SU-DHL-6 (cell line): Measurements from ENCODE around the gene STAMBPL1.

Source experiments
- H2AFZ ChIP-seq: fragments of 200-600 bp; sonication (generic); 2 replicates; pipeline ENCODE4 v1.6.1; 2014; ENCODE audit warnings: low read depth, mild to moderate bottlenecking, moderate library complexity, mixed read lengths, antibody characterized with exemption, low read length; ENCODE audit not compliant: severe bottlenecking
- H3F3A ChIP-seq: fragments of 200-600 bp; shearing (Covaris generic); 2 replicates; pipeline ENCODE4 v1.6.0; 2016; ENCODE audit warnings: antibody characterized with exemption, mild to moderate bottlenecking; ENCODE audit not compliant: insufficient read depth
- H3K27ac ChIP-seq: fragments of 200-600 bp; sonication (generic); 2 replicates; pipeline ENCODE4 v1.5.1; 2016; ENCODE audit warnings: low read depth, mild to moderate bottlenecking, low read length, moderate library complexity, mixed read lengths
- H3K27me3 ChIP-seq: fragments of 200-600 bp; sonication (generic), shearing (Covaris generic); 2 replicates; pipeline ENCODE4 v1.6.0; 2014; ENCODE audit warnings: mild to moderate bottlenecking, low read length
- H3K36me3 ChIP-seq: fragments of 200-600 bp; sonication (generic); 2 replicates; pipeline ENCODE4 v1.6.1; 2014; ENCODE audit warnings: mild to moderate bottlenecking, low read length, mixed read lengths
- H3K4me2 ChIP-seq: fragments of 300-600, 200-600 bp; shearing (Covaris generic), sonication (generic); 2 replicates; pipeline ENCODE4 v1.6.0; 2014; ENCODE audit warnings: low read length, low read depth, mild to moderate bottlenecking; ENCODE audit not compliant: poor library complexity, severe bottlenecking
- H3K4me3 ChIP-seq: fragments of 200-600 bp; sonication (generic); 2 replicates; pipeline ENCODE4 v1.5.1; 2014; ENCODE audit warnings: antibody characterized with exemption, low read length, mild to moderate bottlenecking, mixed read lengths; ENCODE audit not compliant: insufficient read depth, poor library complexity, severe bottlenecking
- H3K79me2 ChIP-seq: fragments of 200-600 bp; sonication (generic); 2 replicates; pipeline ENCODE4 v1.6.1; 2014; ENCODE audit warnings: mild to moderate bottlenecking, low read length, moderate library complexity; ENCODE audit not compliant: insufficient read depth
- H3K9ac ChIP-seq: fragments of 200-600 bp; sonication (generic); 2 replicates; pipeline ENCODE4 v1.7.0; 2014; ENCODE audit warnings: mild to moderate bottlenecking, low read length
- H3K9me2 ChIP-seq: fragments of 200-600 bp; sonication (generic); replicated peaks from 2 replicates; pipeline ENCODE4 v1.6.1; 2014; ENCODE audit warnings: low read length; ENCODE audit not compliant: insufficient read depth
- H3K9me3 ChIP-seq: fragments of 200-600 bp; sonication (generic); 2 replicates; pipeline ENCODE4 v1.6.1; 2014; ENCODE audit warnings: low read length, mixed read lengths; ENCODE audit not compliant: insufficient read depth
- H4K20me1 ChIP-seq: fragments of 200-600 bp; sonication (generic); 2 replicates; pipeline ENCODE4 v1.6.1; 2014; ENCODE audit warnings: low read depth, mild to moderate bottlenecking, antibody characterized with exemption, low read length, moderate library complexity, mixed read lengths
- EZH2phosphoT487 ChIP-seq: fragments of 200-600 bp; sonication (generic), shearing (Covaris generic); conservative IDR thresholded peaks from 2 replicates; pipeline ENCODE4 v1.6.1; 2018; ENCODE audit warnings: mild to moderate bottlenecking, antibody characterized with exemption, low read length, moderate library complexity, mixed read lengths
- TF ChIP-seq, protein P1 (sequence below): fragments of 200-600 bp; sonication (generic); IDR thresholded peaks from one replicate; pipeline ENCODE4 v1.5.1; 2017; ENCODE audit warnings: antibody characterized with exemption, mild to moderate bottlenecking, low read length, moderate library complexity; ENCODE audit not compliant: insufficient read depth, poor library complexity, severe bottlenecking

The STAMBPL1 gene

DNA sequence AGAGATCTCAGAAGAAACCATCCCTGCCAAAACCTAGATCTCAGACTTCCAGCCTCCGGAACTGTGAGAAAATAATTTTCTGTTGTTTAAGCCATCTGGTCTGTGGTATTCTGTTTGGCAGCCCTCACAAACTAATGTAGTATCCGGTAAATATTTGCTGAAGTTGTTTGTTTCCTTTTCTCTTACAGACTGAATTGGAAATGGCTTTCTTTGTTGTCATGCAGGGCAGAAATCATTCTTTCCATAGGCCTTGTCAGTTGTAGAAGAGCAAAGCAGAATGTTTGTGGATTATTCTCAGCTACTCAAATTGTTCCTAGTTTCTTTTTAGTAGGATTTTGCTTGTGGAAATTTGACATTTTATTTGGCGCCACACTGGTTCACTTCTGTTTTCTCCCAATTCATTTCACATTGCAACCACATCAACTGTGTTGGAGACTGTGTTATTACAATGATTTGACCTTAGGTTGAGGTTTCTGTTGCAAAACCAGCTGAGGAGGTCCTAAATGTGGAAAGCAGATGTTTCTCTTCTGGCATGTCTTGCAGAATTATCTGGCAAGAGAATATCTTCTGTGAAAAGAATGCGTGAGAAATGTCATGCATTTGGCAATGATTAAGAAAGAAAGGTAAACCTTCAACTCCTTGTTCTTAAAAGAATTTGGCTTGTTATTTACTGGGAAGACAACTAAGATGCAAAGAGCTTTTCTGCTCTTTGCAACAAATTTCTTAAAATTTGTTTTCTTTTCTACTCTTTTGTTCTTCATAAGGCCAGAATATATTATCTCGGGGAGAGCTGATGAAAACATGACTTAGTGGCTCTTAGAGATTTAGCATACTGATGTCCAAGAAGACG, 46.7 kb downstream of the STAMBPL1 start:
- H3K9me3 ChIP-seq = no peaks in the 10 kb centered on the region
- no peak overlapping the region for H3K4me2 ChIP-seq
- no peaks in the 10 kb centered on the region for H3K27me3 ChIP-seq
- H3K9ac ChIP-seq = no peak overlapping the region
- H3K36me3 ChIP-seq = no peaks in the 10 kb centered on the region
- no peaks in the 10 kb centered on the region for H4K20me1 ChIP-seq
- TF ChIP-seq, protein P1, sequence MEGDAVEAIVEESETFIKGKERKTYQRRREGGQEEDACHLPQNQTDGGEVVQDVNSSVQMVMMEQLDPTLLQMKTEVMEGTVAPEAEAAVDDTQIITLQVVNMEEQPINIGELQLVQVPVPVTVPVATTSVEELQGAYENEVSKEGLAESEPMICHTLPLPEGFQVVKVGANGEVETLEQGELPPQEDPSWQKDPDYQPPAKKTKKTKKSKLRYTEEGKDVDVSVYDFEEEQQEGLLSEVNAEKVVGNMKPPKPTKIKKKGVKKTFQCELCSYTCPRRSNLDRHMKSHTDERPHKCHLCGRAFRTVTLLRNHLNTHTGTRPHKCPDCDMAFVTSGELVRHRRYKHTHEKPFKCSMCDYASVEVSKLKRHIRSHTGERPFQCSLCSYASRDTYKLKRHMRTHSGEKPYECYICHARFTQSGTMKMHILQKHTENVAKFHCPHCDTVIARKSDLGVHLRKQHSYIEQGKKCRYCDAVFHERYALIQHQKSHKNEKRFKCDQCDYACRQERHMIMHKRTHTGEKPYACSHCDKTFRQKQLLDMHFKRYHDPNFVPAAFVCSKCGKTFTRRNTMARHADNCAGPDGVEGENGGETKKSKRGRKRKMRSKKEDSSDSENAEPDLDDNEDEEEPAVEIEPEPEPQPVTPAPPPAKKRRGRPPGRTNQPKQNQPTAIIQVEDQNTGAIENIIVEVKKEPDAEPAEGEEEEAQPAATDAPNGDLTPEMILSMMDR = no peak
- TF ChIP-seq EZH2phosphoT487 = no peak
- no peak overlapping the region for H3K27ac ChIP-seq
- no peaks in the 10 kb centered on the region for H3K79me2 ChIP-seq
- H3K9me2 ChIP-seq = no peaks in the 10 kb centered on the region
- H2AFZ ChIP-seq = no peak overlapping the region
- no peaks in the 10 kb centered on the region for H3F3A ChIP-seq
- no peak overlapping the region for H3K4me3 ChIP-seq

DNA sequence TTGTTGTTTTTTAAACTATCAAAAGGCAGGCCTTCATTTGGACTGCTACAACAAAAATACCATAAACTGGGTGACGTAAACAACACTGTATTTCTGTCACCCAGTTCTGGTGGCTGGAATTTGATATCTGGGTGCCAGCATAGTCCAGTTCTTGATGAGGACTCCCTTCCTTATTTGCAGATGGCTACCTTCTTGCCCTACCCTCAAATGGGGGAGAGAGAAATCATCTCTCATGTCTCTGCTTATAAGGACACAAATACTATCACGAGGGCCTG, 47.3 kb downstream of the STAMBPL1 start:
- H2AFZ ChIP-seq = no peak overlapping the region
- H3K4me3 ChIP-seq = no peak overlapping the region
- H3K4me2 ChIP-seq = no peak overlapping the region
- no peaks in the 10 kb centered on the region for H3K79me2 ChIP-seq
- no peaks in the 10 kb centered on the region for H3K9me2 ChIP-seq
- H3K36me3 ChIP-seq = no peaks in the 10 kb centered on the region
- no peaks in the 10 kb centered on the region for H3F3A ChIP-seq
- no peaks in the 10 kb centered on the region for H3K27me3 ChIP-seq
- H3K9me3 ChIP-seq = no peaks in the 10 kb centered on the region
- no peak overlapping the region for H3K27ac ChIP-seq
- TF ChIP-seq EZH2phosphoT487 = no peak
- TF ChIP-seq, protein P1 = no peak
- no peak overlapping the region for H3K9ac ChIP-seq
- H4K20me1 ChIP-seq = no peaks in the 10 kb centered on the region

DNA sequence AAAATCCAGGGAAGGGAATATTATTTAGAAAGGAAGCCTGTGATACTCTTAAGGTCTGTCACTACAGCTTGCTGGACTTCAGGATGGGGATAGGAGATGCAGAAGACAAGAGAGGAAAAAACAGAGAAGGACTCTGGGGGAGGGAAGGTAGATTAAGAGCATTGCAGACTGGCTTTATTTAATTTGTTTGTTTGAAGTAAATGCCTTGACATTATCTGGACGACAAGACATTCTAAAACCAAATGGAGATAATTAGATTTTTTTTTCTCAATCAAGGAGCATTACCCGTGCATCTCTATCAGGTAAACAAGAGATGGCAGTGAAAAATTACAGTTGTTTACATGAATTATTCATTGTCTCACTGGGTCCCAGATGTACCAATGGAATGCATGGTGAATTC, 48.2 kb downstream of the STAMBPL1 start:
- Histone ChIP-seq H3K9me3 (no peaks in the 10 kb centered on the region), H3K27me3 (no peaks in the 10 kb centered on the region), H3K4me2 (no peak overlapping the region), H3K36me3 (no peaks in the 10 kb centered on the region), H2AFZ (no peak overlapping the region), H3K79me2 (no peaks in the 10 kb centered on the region), H3K4me3 (no peak overlapping the region), H3K27ac (no peak overlapping the region), H3F3A (no peaks in the 10 kb centered on the region), H4K20me1 (no peaks in the 10 kb centered on the region), H3K9me2 (no peaks in the 10 kb centered on the region), H3K9ac (no peak overlapping the region)
- TF ChIP-seq EZH2phosphoT487 = no peak
- TF ChIP-seq, protein P1 = no peak
